MG63 (cell line): ENCODE measurements around the gene ADGRB2. TPM values are rescaled to one million over a fixed set of nuclear protein-coding genes. Genes with fewer than 3 reads are reported as not detected.

Source experiments
- DNase-seq: peaks from one replicate; pipeline ENCODE4 v3.0.0-alpha.2; 2020
- H3K27me3 ChIP-seq: fragments of 250-450 bp; sonication (Bioruptor Pico); 2 replicates; pipeline ENCODE4 v1.5.1; 2020; ENCODE audit warnings: mild to moderate bottlenecking, moderate library complexity
- H3K36me3 ChIP-seq: fragments of 250-450 bp; sonication (Bioruptor Pico); 2 replicates; pipeline ENCODE4 v1.5.1; 2020; ENCODE audit warnings: mild to moderate bottlenecking, moderate library complexity
- H3K4me3 ChIP-seq: fragments of 250-450 bp; sonication (Bioruptor Pico); 2 replicates; pipeline ENCODE4 v1.5.1; 2020; ENCODE audit warnings: mild to moderate bottlenecking, moderate library complexity
- H3K9me3 ChIP-seq: fragments of 250-450 bp; sonication (Bioruptor Pico); 2 replicates; pipeline ENCODE4 v1.5.1; 2020; ENCODE audit warnings: mild to moderate bottlenecking, moderate library complexity
- total RNA-seq: library from RNA; depleted of rRNA; stranded (reverse); fragments of >200 nt; shearing (Covaris generic); gene quantifications from 2 replicates; pipeline ENCODE4 v1.2.3, GENCODE V29; 2014; ENCODE audit warnings: low replicate concordance

ADGRB2 gene
- total RNA-seq, 1 experiment from 2014 or later, result 8.5 TPM

DNA sequence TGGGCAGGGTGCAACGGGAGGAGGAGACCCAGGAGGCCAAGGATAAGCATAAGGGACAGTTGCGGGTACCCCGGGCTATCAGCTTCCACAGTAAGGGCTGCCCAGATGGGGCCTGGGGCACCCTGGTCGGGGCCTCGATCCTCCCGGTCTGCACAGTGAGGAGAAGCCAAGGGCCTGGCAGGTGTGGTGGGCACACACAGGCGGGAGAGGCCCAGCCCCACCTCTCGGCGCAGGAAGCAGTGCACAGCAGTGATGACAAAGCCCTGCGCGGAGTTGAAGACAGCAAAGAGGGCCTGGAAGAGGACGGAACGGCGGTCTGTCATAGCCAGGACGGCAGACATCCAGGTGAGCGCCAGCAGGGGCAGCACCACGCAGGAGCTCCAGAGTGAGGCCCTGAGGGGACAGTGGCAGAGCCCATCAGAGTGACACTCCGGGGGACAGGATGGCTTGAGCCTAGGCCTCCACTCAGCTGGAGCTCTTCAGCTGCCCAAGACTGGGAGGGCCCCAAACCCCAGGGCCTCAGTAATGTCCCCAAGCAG, 31.3 kb downstream of the ADGRB2 start:
- no peak for DNase-seq
- no peak overlapping the region for H3K4me3 ChIP-seq
- no peaks in the 10 kb centered on the region for H3K27me3 ChIP-seq
- no peaks in the 10 kb centered on the region for H3K36me3 ChIP-seq
- no peaks in the 10 kb centered on the region for H3K9me3 ChIP-seq

DNA sequence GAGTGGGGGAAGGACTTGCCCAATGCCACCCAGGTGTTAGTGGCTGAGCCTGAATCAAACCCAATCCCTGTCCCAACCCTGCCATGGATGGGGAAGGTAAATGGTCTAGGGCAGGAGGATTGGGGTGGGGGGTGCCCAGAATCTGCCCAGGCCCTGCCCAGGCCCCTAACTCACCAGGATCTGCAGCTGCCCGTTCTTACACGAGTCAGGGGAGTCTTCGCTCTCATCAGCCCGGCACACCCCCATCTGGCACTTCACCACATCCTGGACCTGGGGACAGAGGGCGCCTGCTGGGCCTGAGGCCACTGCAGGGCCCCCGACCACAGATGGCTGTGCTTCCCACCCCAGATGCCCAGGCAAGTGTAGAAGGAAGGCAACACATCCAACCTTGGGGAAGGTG, 31.8 kb downstream of the ADGRB2 start:
- Histone ChIP-seq H3K9me3 (no peaks in the 10 kb centered on the region), H3K36me3 (no peaks in the 10 kb centered on the region), H3K4me3 (no peak overlapping the region), H3K27me3 (no peaks in the 10 kb centered on the region)
- no peak for DNase-seq

DNA sequence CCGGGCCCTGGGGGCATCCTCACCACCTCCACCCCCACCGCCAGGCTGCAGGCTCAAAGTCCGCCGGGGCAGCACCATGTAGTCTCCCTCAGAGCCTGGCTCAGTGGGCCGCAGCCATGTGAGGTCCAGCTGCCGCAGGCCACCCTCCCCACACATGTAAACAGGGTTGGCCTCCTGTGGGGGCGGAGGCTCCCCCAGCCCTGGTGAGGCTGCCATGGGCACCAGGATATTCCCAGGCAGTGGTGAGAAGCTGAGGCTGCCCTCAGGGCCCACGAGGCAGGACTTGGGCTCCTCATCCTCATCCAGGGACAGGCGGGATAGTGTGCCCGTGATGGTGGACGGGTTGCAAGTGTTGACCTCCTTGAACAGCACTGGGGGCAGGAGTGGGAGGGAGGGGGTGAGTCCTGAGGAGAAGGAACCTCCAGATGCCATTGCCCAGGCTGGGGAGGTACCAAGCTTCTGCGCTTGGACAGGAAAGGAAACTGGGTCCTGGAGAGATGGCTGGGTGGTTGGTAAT, 33.0 kb downstream of the ADGRB2 start:
- Histone ChIP-seq H3K36me3 (no peaks in the 10 kb centered on the region), H3K27me3 (no peaks in the 10 kb centered on the region), H3K9me3 (no peaks in the 10 kb centered on the region), H3K4me3 (no peak overlapping the region)
- no peak for DNase-seq

DNA sequence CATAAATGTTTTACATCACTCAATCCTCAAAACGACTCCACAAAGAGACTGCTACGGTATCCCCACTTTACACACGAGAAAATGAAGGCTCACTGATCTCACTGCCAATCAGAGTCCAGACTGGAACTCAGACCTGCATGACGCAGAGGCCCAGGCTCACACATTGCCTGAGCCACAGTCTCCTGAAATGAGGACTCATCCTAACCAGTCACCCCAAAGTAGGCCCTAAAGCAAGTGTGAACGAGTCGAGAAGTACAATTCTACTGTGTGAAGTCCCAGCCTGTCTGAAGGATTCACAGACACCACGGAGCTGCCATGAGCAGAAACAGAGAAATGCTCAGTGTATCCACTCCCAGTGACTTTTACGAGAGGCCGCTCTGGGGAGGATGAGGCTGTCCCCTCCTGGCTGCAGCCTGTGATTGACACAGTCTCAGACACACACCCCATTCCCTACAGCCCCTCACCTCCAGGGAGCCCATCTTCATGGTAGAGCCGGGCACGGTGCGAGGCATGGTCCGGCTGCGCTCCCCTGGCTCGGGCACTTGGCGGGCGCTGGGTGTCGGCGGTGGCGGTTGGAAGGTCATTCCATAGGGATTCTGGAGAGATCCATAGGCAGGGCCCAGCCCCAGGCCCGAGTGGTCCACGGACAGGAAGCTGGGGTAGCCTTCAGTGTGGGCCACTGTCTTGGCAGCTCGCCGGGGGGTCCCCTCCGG, 33.6 kb downstream of the ADGRB2 start:
- no peak for DNase-seq
- Histone ChIP-seq H3K36me3 (no peaks in the 10 kb centered on the region), H3K9me3 (no peaks in the 10 kb centered on the region), H3K4me3 (no peak overlapping the region), H3K27me3 (no peaks in the 10 kb centered on the region)

DNA sequence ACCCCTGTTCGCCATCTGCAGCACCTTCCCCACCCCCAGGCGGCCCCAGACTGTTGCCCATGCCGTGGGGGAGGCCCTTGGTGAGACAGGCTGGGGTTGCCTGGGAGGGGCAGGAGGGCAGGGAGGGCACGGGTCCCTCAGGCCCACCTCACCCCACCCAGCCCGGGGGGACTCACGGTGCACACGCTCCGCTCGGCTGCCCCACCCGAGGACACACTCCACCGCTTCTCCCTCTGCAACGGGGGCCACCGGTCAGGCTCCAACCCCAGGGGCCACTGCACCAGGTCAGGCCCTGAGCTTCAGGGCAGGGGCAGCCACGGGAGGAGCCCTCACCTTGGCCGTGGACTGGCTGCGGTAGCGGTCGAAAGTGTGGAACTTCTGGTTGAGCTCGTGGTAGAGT, 36.3 kb downstream of the ADGRB2 start:
- Histone ChIP-seq H3K27me3 (no peaks in the 10 kb centered on the region), H3K4me3 (no peak overlapping the region), H3K36me3 (no peaks in the 10 kb centered on the region), H3K9me3 (no peaks in the 10 kb centered on the region)
- no peak for DNase-seq

DNA sequence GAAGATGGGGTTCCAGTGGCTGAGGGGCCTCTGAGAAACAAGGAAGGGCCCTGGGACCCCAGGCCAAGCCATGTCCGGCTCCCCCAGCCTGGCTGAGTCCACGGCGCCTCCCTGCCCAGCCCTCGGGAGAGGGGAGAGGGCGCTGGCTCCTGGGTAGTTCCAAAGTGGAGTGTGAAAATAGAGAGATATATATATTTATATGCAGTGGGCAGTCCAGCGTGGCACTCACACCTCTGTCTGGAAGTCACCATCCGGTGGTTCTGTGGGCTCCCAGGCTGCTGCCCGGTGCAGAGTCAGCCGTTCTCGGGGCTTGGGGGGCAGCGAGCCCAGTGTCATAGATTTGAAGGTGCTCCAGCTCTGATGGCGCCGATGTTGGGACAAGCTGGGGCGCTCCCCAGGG, 36.9 kb downstream of the ADGRB2 start:
- no peak overlapping the region for H3K4me3 ChIP-seq
- no peaks in the 10 kb centered on the region for H3K9me3 ChIP-seq
- no peaks in the 10 kb centered on the region for H3K36me3 ChIP-seq
- no peaks in the 10 kb centered on the region for H3K27me3 ChIP-seq
- no peak for DNase-seq

DNA sequence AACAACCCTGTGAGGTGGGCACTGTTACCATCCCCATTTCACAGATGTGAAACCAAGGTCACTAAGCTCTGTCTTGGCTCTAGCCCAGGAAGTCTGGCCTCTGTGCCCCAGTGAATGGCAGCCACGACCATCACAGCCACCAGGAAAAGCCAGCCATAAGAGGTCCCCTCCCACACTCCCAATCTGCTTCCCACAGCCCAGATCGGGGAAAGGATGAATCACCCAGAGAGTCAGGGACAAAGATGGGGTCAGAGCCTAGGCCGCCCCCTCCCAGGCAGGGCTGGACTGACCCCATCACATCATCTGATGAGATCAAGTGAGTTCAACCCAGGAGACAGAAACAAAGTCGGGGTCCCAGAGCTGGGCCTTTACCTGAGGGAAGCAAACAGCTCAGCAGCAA, 37.4 kb downstream of the ADGRB2 start:
- Histone ChIP-seq H3K36me3 (no peaks in the 10 kb centered on the region), H3K4me3 (no peak overlapping the region), H3K9me3 (no peaks in the 10 kb centered on the region), H3K27me3 (no peaks in the 10 kb centered on the region)
- DNase-seq, result no peak

DNA sequence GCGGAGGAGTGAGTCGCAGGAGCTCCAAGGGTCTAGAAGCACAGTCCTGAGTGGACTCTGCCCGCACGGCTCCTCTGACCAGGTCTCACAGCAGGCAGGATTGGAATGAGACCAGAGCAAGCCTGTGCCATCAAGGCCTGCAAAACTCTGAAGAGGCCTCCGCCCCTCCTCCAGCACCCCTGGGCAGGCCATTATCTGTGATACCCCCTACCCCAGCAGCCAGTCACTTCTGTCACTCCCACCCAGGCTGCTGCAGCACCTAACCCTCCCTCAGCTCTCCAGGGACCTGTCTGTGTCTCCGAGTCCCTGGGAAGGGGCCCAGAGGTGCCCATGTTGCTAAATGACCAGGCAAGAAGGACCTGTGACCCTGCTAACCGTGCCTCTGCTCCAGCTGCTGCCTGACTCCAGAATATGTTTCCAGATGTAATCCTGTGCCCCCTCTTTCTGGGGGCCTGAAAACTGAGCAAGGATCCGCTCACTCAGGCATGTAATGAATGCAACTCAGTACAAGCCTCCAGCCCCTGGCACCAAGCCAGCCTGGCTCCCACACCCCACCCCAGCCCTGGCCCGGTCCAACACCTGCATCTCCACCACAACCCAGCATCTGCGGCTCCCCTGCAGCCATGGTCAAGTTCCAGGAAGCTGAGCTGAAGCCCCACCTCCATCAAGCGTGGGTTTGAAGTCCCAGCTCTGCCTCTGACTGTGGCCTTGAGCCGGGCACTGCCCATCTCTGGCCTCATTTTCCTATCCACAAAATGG, 38.2 kb downstream of the ADGRB2 start:
- Histone ChIP-seq H3K27me3 (no peaks in the 10 kb centered on the region), H3K4me3 (no peak overlapping the region), H3K9me3 (no peaks in the 10 kb centered on the region), H3K36me3 (no peaks in the 10 kb centered on the region)
- no peak for DNase-seq

DNA sequence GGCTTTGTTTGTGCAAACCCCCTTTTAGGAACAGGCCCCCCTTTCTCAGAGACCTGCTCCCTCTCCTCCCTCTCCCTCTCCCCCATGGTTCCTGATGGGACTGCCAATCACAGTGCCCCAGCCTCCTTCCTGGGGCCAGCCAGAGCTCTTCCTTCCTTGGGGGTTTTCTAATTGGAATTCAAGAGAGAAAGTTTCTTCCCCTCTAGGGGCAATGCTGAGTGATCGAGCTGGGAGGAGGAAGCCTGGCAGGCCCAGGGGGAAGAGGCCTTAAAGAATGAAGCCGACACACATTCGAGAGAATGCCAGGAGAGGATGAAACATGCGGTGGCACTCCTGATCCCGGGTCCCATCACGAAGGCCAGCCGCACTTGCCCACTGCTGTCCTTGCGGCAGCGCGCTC, 39.0 kb downstream of the ADGRB2 start:
- H3K9me3 ChIP-seq, result no peaks in the 10 kb centered on the region
- H3K27me3 ChIP-seq, result no peaks in the 10 kb centered on the region
- H3K36me3 ChIP-seq, result no peaks in the 10 kb centered on the region
- DNase-seq, result no peak
- no peak overlapping the region for H3K4me3 ChIP-seq

DNA sequence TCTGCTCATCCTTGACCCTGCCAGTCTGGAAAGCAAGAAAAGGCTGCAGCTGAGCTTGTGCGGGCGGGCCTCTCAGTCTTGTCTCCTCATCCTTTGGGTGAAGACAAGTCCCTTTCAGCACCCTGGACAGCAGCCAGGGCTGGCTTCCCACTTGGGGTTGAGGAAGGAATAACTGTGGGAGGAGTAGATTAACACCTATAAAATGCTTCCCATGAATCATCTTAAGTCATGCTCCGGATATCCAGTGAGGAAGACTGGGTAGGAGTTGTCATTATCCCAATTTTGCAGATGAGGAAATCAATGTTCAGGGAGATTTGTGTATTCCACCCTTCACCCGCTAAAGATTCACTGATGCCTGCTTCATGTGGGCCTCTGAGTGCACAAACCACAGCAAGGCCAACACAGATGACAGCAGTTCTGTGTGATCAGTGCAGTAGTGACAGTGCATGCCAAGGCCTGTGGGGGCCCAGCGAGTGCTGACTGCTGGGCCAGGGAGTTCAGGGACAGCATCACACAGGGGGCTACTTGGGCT, 40.2 kb downstream of the ADGRB2 start:
- DNase-seq, result peak; percentile 74

DNA sequence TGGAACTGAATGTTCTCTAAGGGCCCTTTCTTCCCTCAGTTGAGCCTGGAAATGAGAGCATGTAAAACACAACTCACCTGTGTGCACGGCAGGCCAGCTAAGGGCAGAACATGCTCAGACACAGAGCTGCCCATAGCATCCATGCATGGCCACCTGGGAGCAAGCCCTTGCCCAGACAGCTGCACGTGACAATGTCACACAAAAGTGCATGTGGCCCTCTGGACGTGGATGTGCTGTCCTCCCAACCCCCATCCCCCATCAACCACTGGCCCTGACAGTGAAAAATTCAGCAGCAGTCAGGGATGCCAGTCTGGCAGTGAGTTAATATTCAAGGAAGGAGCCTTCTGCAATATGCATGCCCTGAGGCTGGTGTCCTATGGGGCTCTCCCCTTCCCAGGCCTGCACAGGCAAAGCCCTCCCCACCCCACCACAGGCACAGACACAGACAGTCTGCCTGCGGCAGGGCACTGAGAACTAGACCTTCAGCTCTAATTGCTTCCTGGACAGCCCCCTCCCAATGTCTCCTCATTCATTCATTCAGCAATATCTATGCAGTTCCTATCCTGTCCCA, 45.7 kb downstream of the ADGRB2 start:
- DNase-seq, result no peak
- no peaks in the 10 kb centered on the region for H3K27me3 ChIP-seq
- H3K4me3 ChIP-seq, result no peak overlapping the region
- H3K36me3 ChIP-seq, result no peaks in the 10 kb centered on the region
- no peaks in the 10 kb centered on the region for H3K9me3 ChIP-seq

More for the DNA sequence above, 40.2 kb downstream of the ADGRB2 start:
- H3K9me3 ChIP-seq, result no peaks in the 10 kb centered on the region
- H3K4me3 ChIP-seq, result no peak overlapping the region
- no peaks in the 10 kb centered on the region for H3K36me3 ChIP-seq
- H3K27me3 ChIP-seq, result no peaks in the 10 kb centered on the region

DNA sequence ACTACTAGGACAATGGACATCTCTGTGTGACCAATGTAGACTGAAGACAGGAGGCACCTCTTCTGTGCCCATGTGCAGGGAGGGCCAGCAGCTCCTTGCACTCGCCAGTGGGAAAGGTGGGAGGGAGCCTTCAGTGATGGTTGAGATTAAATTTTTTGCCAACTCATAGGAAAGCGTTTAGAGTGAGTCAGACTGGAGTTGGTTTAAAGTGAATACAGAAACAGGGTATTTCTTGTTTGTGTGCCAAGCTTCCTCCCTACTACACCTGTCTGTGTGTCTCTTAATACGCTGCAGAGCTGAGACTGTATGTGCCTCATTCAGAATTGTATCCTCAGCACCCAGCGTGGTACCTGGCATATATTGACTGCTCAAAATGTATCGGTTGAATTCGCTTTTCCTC, 46.8 kb downstream of the ADGRB2 start:
- DNase-seq, result peak; percentile 30

DNA sequence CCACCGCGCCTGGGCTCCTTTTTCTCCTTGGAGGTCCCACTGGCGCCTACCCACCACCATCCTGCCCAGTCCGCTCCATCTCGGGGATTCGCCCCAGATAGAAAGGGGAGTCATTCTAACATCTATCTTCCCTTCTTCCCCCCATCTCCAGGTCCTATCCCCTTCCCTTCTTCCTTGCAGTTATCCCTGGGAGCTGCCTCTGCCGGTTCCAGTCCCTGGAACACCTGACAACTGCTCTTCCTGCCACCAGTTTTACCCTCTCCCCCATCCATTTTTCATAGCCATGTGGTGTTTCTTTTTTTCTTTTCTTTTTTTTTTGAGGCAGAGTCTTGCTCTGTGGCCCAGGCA, 48.3 kb downstream of the ADGRB2 start:
- no peaks in the 10 kb centered on the region for H3K27me3 ChIP-seq
- H3K4me3 ChIP-seq, result no peak overlapping the region
- DNase-seq, result no peak
- H3K9me3 ChIP-seq, result no peaks in the 10 kb centered on the region
- no peaks in the 10 kb centered on the region for H3K36me3 ChIP-seq

More for the DNA sequence above, 46.8 kb downstream of the ADGRB2 start:
- no peaks in the 10 kb centered on the region for H3K36me3 ChIP-seq
- H3K9me3 ChIP-seq, result no peaks in the 10 kb centered on the region
- no peak overlapping the region for H3K4me3 ChIP-seq
- H3K27me3 ChIP-seq, result no peaks in the 10 kb centered on the region

DNA sequence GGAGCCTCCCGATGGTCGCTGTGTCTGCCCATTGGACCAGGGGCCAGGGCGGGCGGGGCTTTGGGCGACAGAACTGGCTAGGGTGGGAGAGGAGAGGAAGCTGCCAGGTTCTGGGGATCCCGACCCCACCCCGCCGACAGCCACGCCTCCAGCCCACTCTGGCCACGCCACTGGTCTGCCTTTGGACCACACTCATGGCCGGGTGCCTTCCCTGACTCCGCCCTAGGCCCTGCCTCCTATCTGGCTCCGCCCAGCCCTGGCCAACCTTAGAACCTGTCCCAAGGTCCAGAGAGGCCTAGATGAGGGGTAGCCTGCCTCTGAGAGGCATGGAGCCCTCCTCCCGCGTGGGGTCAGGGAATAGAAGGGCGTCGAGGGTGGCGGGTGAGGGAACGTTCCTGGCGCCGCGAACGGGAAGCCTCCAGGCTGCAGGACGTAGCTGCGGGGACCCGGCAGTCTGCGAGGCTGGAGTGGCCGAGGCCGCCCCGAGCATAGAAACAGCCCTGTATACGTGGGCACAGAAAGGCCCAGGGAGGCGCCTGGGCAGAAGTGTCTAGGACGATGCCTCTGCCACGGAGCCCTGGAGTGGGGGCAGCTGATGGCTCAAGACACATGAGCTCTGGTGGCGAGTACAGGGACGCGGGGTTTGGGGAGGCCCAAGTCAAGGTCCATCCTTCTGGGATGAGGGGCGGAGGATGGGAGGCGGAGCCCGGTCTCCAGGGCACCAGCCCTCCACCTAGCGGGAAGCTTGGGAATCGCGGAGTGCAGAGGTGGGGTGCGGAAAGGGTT, 48.9 kb downstream of the ADGRB2 start:
- no peaks in the 10 kb centered on the region for H3K9me3 ChIP-seq
- H3K36me3 ChIP-seq, result no peaks in the 10 kb centered on the region
- H3K27me3 ChIP-seq, result no peaks in the 10 kb centered on the region
- peak overlapping the region; percentile 18 for H3K4me3 ChIP-seq
- peak; percentile 96 for DNase-seq

DNA sequence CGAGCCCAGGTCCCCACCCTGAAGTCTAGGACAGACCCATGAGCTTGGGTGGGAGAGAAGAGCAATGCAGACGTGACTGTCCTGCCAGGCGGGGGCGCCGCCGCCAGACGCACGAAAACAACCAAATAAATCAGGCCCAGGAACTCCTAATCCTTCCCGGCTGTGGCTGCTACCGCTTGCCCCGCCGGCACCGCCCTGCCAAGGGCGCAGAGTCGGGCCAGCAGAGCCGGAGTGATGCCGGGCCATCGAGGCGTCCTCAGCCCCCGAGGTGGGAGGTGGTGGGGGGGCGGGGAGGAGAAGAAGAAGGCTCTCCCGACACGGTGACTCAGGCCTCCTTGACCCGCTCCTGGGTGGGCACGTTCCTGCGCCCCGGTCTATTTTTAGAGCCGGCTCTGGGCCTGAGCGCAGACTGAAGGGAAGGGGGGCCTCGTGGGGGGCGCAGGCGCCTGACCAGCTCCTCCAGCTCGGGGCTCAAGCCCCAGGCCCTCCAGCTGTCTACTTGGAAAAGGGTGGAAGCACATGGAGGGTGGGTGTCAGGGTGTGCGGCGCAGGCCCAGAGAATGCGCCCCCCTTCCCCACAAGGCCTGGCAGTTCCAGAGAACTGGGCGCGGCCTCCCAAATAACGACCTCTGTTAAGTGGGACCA, 49.6 kb downstream of the ADGRB2 start:
- no peaks in the 10 kb centered on the region for H3K9me3 ChIP-seq
- H3K27me3 ChIP-seq, result no peaks in the 10 kb centered on the region
- DNase-seq, result peak; percentile 83
- H3K36me3 ChIP-seq, result no peaks in the 10 kb centered on the region
- H3K4me3 ChIP-seq, result peak overlapping the region; percentile 18

DNA sequence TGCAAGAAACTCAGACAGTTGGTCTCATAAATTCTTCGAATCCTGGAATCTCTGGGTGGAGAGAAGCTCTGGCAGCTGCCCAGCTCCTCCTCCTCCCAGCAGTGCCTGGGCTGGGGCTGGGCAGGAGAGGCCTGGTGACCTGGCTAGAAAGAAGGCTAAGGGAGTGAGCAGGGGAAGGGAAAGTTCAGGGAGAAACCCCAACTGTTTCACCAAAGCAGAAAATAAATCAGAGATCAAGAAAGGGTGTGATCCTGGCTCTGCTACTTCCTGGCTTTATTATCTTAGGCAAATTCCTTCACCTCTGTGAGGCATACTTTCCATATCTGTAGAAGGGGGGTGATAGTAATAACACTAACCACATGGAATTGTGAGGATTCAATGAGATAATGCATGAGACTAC, 51.5 kb downstream of the ADGRB2 start:
- Histone ChIP-seq H3K9me3 (no peaks in the 10 kb centered on the region), H3K4me3 (no peak overlapping the region), H3K36me3 (no peaks in the 10 kb centered on the region), H3K27me3 (no peaks in the 10 kb centered on the region)
- DNase-seq, result peak; percentile 93
